DMS79 (cell line): ENCODE results near the gene SPTB.

Source experiments
- DNase-seq: peaks from one replicate; lab custom pipeline; 2025; lab: John Stamatoyannopoulos, UW

SPTB gene

GRCh38 chr14:64850369-64851137 lies 29.2 kb downstream of the SPTB start:
- DNase-seq: no peak

- DNase-seq: no peak
These were observed 29.8 kb downstream of the SPTB start for GRCh38 chr14:64849940-64850339.

- peak; percentile 41 for DNase-seq
These were observed 31.5 kb downstream of the SPTB start for GRCh38 chr14:64848239-64848638.

- no peak for DNase-seq
These were observed 33.4 kb downstream of the SPTB start for GRCh38 chr14:64846319-64846718.

- DNase-seq: no peak
These were observed 33.8 kb downstream of the SPTB start for GRCh38 chr14:64845878-64846277.

GRCh38 chr14:64844969-64845536 lies 34.7 kb downstream of the SPTB start:
- DNase-seq: no peak

GRCh38 chr14:64844272-64844671 lies 35.4 kb downstream of the SPTB start:
- DNase-seq: no peak

- DNase-seq: no peak
These were observed 36.2 kb downstream of the SPTB start for GRCh38 chr14:64843548-64843947.

GRCh38 chr14:64841772-64842750 lies 37.6 kb downstream of the SPTB start:
- DNase-seq: no peak

GRCh38 chr14:64841121-64841651 lies 38.5 kb downstream of the SPTB start:
- no peak for DNase-seq

GRCh38 chr14:64838656-64839055 lies 41.1 kb downstream of the SPTB start:
- no peak for DNase-seq

- DNase-seq: no peak
These were observed 44.3 kb downstream of the SPTB start for GRCh38 chr14:64835431-64835830.

GRCh38 chr14:64834965-64835364 lies 44.7 kb downstream of the SPTB start:
- DNase-seq: no peak

- DNase-seq: no peak
These were observed 48.3 kb downstream of the SPTB start for GRCh38 chr14:64831419-64831818.

- no peak for DNase-seq
These were observed 48.7 kb downstream of the SPTB start for GRCh38 chr14:64830961-64831360.

- no peak for DNase-seq
These were observed 51.6 kb downstream of the SPTB start for GRCh38 chr14:64828071-64828470.

GRCh38 chr14:64826845-64827244 lies 52.9 kb downstream of the SPTB start:
- no peak for DNase-seq

GRCh38 chr14:64826333-64826732 lies 53.4 kb downstream of the SPTB start:
- DNase-seq: no peak

- no peak for DNase-seq
These were observed 54.2 kb downstream of the SPTB start for GRCh38 chr14:64825509-64825908.

- DNase-seq: no peak
These were observed 54.7 kb downstream of the SPTB start for GRCh38 chr14:64825006-64825405.

- no peak for DNase-seq
These were observed 55.2 kb downstream of the SPTB start for GRCh38 chr14:64824471-64824870.

GRCh38 chr14:64823305-64823861 lies 56.3 kb downstream of the SPTB start:
- DNase-seq: peak; percentile 52
